NT2/D1 (cell line): ENCODE measurements around the gene MARCHF2.

Experiments
- DNase-seq: peaks from one replicate; pipeline ENCODE4 v3.0.0-alpha.2; 2011; ENCODE audit warnings: low read depth, low spot score
- H3K27me3 ChIP-seq: 2 replicates; pipeline ENCODE4 v1.6.0; 2011; ENCODE audit warnings: mild to moderate bottlenecking; ENCODE audit not compliant: insufficient read length, insufficient read depth
- H3K36me3 ChIP-seq: 2 replicates; pipeline ENCODE4 v1.6.1; 2011; ENCODE audit warnings: mild to moderate bottlenecking, low read length, mixed read lengths; ENCODE audit not compliant: insufficient read depth, insufficient read length
- H3K4me1 ChIP-seq: 2 replicates; pipeline ENCODE4 v1.5.1; 2011; ENCODE audit not compliant: insufficient read depth, insufficient read length
- H3K4me3 ChIP-seq: 2 replicates; pipeline ENCODE4 v1.5.1; 2011; ENCODE audit warnings: low read depth; ENCODE audit not compliant: insufficient read length
- H3K9ac ChIP-seq: 2 replicates; pipeline ENCODE4 v1.6.0; 2011; ENCODE audit warnings: low read depth; ENCODE audit not compliant: insufficient read length
- H3K9me3 ChIP-seq: 2 replicates; pipeline ENCODE4 v1.5.1; 2011; ENCODE audit warnings: mild to moderate bottlenecking, low read length; ENCODE audit not compliant: insufficient read depth
- SUZ12 ChIP-seq: IDR thresholded peaks from 2 replicates; pipeline ENCODE4 v1.6.1; 2011; ENCODE audit not compliant: insufficient read length, insufficient read depth; ENCODE audit errors: extremely low read depth
- YY1 ChIP-seq: IDR thresholded peaks from 2 replicates; pipeline ENCODE4 v1.6.1; 2011; ENCODE audit not compliant: insufficient read length, insufficient read depth
- ZNF274 ChIP-seq: IDR thresholded peaks from 2 replicates; pipeline ENCODE4 v1.6.1; 2011; ENCODE audit warnings: mild to moderate bottlenecking, low read depth, low read length

Gene MARCHF2

GRCh38 chr19:8397271-8397670, 15.8 kb upstream of the MARCHF2 start:
- H3K9ac ChIP-seq = peak overlapping the region; percentile 43
- peaks cover 52% of the 10 kb centered on the region for H3K36me3 ChIP-seq
- H3K27me3 ChIP-seq = no peaks in the 10 kb centered on the region
- peaks cover 22% of the 10 kb centered on the region for H3K4me1 ChIP-seq
- no peaks in the 10 kb centered on the region for H3K9me3 ChIP-seq
- TF ChIP-seq YY1 (no peak), SUZ12 (no peak), ZNF274 (no peak)
- DNase-seq = no peak
- H3K4me3 ChIP-seq = no peak overlapping the region

GRCh38 chr19:8397746-8398310, 15.3 kb upstream of the MARCHF2 start:
- H3K4me1 ChIP-seq = peaks cover 22% of the 10 kb centered on the region
- no peaks in the 10 kb centered on the region for H3K27me3 ChIP-seq
- H3K9ac ChIP-seq = peak overlapping the region; percentile 43
- no peak overlapping the region for H3K4me3 ChIP-seq
- TF ChIP-seq YY1 (no peak), SUZ12 (no peak), ZNF274 (no peak)
- H3K36me3 ChIP-seq = peaks cover 56% of the 10 kb centered on the region
- no peak for DNase-seq
- no peaks in the 10 kb centered on the region for H3K9me3 ChIP-seq

- TF ChIP-seq SUZ12 = no peak
- TF ChIP-seq YY1 = no peak
- no peak for TF ChIP-seq ZNF274
- no peak for DNase-seq
- no peak overlapping the region for H3K4me3 ChIP-seq
- peaks cover 57% of the 10 kb centered on the region for H3K36me3 ChIP-seq
- peaks cover 18% of the 10 kb centered on the region for H3K4me1 ChIP-seq
- H3K9ac ChIP-seq = peak overlapping the region; percentile 43
- no peaks in the 10 kb centered on the region for H3K27me3 ChIP-seq
- no peaks in the 10 kb centered on the region for H3K9me3 ChIP-seq
These were observed 14.8 kb upstream of the MARCHF2 start for GRCh38 chr19:8398311-8398771.

- peaks cover 57% of the 10 kb centered on the region for H3K36me3 ChIP-seq
- H3K27me3 ChIP-seq = no peaks in the 10 kb centered on the region
- DNase-seq = no peak
- H3K4me3 ChIP-seq = no peak overlapping the region
- TF ChIP-seq YY1 (no peak), ZNF274 (no peak), SUZ12 (no peak)
- H3K9ac ChIP-seq = no peak overlapping the region
- H3K4me1 ChIP-seq = peaks cover 18% of the 10 kb centered on the region
- H3K9me3 ChIP-seq = no peaks in the 10 kb centered on the region
These were observed 13.4 kb upstream of the MARCHF2 start for GRCh38 chr19:8399681-8400188.

GRCh38 chr19:8401981-8402411, 11.1 kb upstream of the MARCHF2 start:
- peaks cover 19% of the 10 kb centered on the region for H3K4me1 ChIP-seq
- no peaks in the 10 kb centered on the region for H3K27me3 ChIP-seq
- H3K9ac ChIP-seq = no peak overlapping the region
- H3K4me3 ChIP-seq = no peak overlapping the region
- peaks cover 58% of the 10 kb centered on the region for H3K36me3 ChIP-seq
- H3K9me3 ChIP-seq = no peaks in the 10 kb centered on the region
- no peak for TF ChIP-seq YY1
- no peak for TF ChIP-seq ZNF274
- TF ChIP-seq SUZ12 = no peak
- DNase-seq = no peak

- no peaks in the 10 kb centered on the region for H3K27me3 ChIP-seq
- DNase-seq = no peak
- H3K4me3 ChIP-seq = no peak overlapping the region
- TF ChIP-seq SUZ12 = no peak
- TF ChIP-seq YY1 = no peak
- no peak for TF ChIP-seq ZNF274
- H3K36me3 ChIP-seq = peaks cover 53% of the 10 kb centered on the region
- no peaks in the 10 kb centered on the region for H3K9me3 ChIP-seq
- peaks cover 7% of the 10 kb centered on the region for H3K4me1 ChIP-seq
- H3K9ac ChIP-seq = no peak overlapping the region
These were observed 9.8 kb upstream of the MARCHF2 start for GRCh38 chr19:8403098-8403819.

GRCh38 chr19:8403820-8404109, 9.3 kb upstream of the MARCHF2 start:
- TF ChIP-seq YY1 (no peak), ZNF274 (no peak), SUZ12 (no peak)
- H3K9me3 ChIP-seq = no peaks in the 10 kb centered on the region
- DNase-seq = no peak
- no peak overlapping the region for H3K9ac ChIP-seq
- peaks cover 51% of the 10 kb centered on the region for H3K36me3 ChIP-seq
- H3K4me1 ChIP-seq = peaks cover 3% of the 10 kb centered on the region
- H3K4me3 ChIP-seq = no peak overlapping the region
- no peaks in the 10 kb centered on the region for H3K27me3 ChIP-seq
